Naive B cell (primary cell): ENCODE measurements around the gene CD200. TPM values are rescaled to one million over a fixed set of nuclear protein-coding genes. Genes with fewer than 3 reads are reported as not detected.

Source experiments
- ATAC-seq, 2 donors: fragments of 150-1000 bp; cut with Tn5 transposase; 2 replicates each; pipeline ENCODE4 v1.10.0; 2021; ENCODE audit warnings: low read depth in 2 of 2, mild to moderate bottlenecking in 2 of 2, moderate library complexity in 2 of 2
- DNase-seq: peaks from one replicate; pipeline ENCODE4 v3.0.0; 2022
- H3K27ac Mint-ChIP-seq, 6 donors: one replicate each; pipeline ENCODE4 v1.8.0; 2020 to 2022; ENCODE audit warnings: mild to moderate bottlenecking in 6 of 6, mixed read lengths in 6 of 6, moderate library complexity in 5 of 6, inconsistent platforms in 2 of 6
- H3K27me3 Mint-ChIP-seq, 3 donors: one replicate each; pipeline ENCODE4 v1.8.0; 2021 to 2022; ENCODE audit warnings: mixed read lengths in 3 of 3, mild to moderate bottlenecking in 1 of 3
- H3K36me3 Mint-ChIP-seq, 2 donors: one replicate each; pipeline ENCODE4 v1.8.0; 2020 to 2022; ENCODE audit warnings: mixed read lengths in 2 of 2, inconsistent platforms in 1 of 2, mild to moderate bottlenecking in 1 of 2
- H3K4me1 Mint-ChIP-seq, 3 donors: one replicate each; pipeline ENCODE4 v1.8.0; 2020 to 2022; ENCODE audit warnings: mixed read lengths in 3 of 3, inconsistent platforms in 1 of 3, mild to moderate bottlenecking in 1 of 3, moderate library complexity in 1 of 3
- H3K4me3 Mint-ChIP-seq, 8 donors: one replicate each; pipeline ENCODE4 v1.8.0; 2020 to 2022; ENCODE audit warnings: mild to moderate bottlenecking in 8 of 8, mixed read lengths in 8 of 8, moderate library complexity in 8 of 8, inconsistent platforms in 2 of 8
- H3K9me3 Mint-ChIP-seq, 7 donors: one replicate each; pipeline ENCODE4 v1.8.0; 2020 to 2022; ENCODE audit warnings: mixed read lengths in 7 of 7, mild to moderate bottlenecking in 5 of 7, inconsistent platforms in 2 of 7, moderate library complexity in 1 of 7
- polyA plus RNA-seq, 6 donors: library from polyadenylated mRNA; unstranded; fragments of 300-500 nt; fragmentation: Illumina TruSeq; gene quantifications; one replicate each; pipeline ENCODE4 v1.2.3, GENCODE V29; 2021; ENCODE audit warnings: low read depth in 6 of 6

CD200 gene
- 100 to 1,000 TPM; 102 to 329 (median 161) TPM for polyA plus RNA-seq

DNA sequence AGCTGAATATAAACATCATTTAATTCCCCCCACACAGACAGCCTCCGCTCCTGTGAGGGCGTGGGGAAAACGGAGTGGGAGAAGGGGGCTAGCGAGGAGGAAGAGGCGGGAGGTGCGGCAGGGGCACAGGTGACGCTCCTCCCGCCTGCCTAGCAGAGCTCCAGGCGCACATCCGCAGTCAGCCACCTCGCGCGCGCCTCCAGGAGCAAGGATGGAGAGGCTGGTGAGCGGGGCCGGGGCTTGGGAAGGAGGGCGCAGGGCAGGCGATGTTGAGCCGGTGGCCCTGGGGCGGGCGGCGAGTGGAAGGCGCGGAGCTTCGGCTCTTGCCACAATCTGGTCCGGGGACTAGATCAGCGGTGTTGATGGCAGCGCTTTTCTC is at the start of gene CD200:
CD200 (plus strand) TSS at position 155 of the 379 bp plus-strand sequence; CDS start at position 212, 57 bp downstream.
- ATAC-seq, result peak; percentile 74
- Mint-ChIP-seq H3K36me3 (peaks cover 7 to 23% of the 10 kb centered on the region in 2 donors), H3K9me3 (no peaks in the 10 kb centered on the region), H3K4me3 (peak within 1 kb of the TSS; percentile 95 to 99 (median 98)), H3K27me3 (no peaks in the 10 kb centered on the region), H3K27ac (peak within 1 kb of the TSS; percentile 93 to 97 (median 95)), H3K4me1 (peaks cover 37 to 53% (median 52%) of the 10 kb centered on the region in 3 donors)
- DNase-seq, result peak; percentile 47

DNA sequence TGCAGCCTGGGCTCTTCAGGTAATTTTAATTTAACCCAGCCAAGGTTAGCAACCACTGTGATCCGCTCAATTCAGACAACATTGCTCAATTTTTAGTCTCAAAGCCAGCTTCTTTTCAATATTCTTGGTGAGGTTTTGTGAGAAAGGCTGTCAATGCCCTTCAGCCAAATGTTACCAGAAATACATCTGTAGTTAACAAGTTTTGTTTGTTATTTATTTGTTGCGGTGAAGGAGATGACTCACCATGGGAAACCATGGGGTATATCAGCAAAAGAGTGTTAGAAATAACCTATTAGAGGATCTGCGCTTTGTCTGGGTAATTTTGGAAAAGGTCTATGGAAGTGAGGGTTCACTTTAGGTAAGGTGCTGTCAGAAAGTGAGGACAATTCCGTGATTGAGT is 43.9 kb upstream of the CD200 start:
- H3K4me1 Mint-ChIP-seq, result peaks cover 8 to 10% (median 9%) of the 10 kb centered on the region in 3 donors
- H3K27ac Mint-ChIP-seq, result no peak overlapping the region
- no peak overlapping the region for H3K4me3 Mint-ChIP-seq
- no peak for ATAC-seq
- peaks cover 0 to 8% (median 4%) of the 10 kb centered on the region in 7 donors for H3K9me3 Mint-ChIP-seq
- DNase-seq, result no peak
- H3K27me3 Mint-ChIP-seq, result no peaks in the 10 kb centered on the region
- no peaks in the 10 kb centered on the region for H3K36me3 Mint-ChIP-seq

DNA sequence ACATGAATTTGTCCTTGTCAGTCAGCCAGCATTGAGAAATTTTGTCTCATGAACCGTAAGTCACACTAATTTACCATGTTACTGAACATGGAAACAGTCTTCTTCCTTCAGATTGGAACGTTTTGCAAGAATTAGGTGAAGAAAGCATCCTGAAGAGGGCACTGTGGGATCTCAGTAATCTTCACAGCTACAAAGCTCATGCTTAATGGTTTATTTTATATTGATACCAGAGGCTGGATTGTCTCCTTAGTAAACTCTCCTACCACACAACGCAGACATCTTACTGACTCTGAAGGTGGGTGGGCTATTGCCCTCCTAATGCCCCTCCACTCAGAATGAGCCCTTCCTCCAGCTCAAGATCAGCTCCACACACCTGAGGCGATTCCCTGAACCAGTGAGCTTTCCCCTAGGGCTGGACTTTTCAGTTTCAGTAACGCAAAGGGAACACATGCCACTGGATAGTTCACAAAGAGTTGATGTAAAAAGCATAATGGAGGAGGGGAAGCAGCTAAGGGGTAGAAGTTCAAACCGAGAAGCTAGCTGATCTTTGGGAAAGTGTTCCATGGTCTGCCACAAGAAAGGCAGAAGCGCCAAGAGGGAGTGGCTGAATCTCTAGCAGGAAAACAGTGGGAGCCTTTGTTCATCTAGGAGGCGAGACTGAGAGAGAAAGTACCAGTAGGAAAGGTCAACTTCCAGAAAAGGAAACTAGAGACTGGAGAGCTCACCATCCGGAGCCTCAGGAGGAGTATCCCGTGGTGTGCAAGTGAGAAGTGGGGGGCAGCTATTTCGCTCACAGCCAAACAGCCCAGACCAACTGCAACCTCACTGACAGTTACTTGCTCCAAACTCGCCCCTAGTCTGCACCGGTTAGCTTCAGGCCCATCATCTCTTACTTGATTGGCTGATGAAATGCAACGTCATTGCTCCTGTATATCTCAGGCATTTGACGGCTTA is 39.3 kb upstream of the CD200 start, which contains the start of gene SLC9C1:
SLC9C1 (minus strand) TSS at position 849 of the 954 bp plus-strand sequence. CDS start 7,425 bp downstream, outside the sequence.
- Mint-ChIP-seq H3K27me3 (no peaks in the 10 kb centered on the region), H3K36me3 (no peaks in the 10 kb centered on the region), H3K9me3 (peaks cover 0 to 8% (median 4%) of the 10 kb centered on the region in 7 donors)

GRCh38 chr3:112297714-112298113 is 35.2 kb upstream of the CD200 start:
- Mint-ChIP-seq H3K27ac (peak overlapping the region; percentile 36 to 85 (median 72)), H3K27me3 (no peaks in the 10 kb centered on the region), H3K36me3 (no peaks in the 10 kb centered on the region), H3K9me3 (peaks cover 0 to 2% (median 0%) of the 10 kb centered on the region in 7 donors), H3K4me1 (peaks cover 26 to 51% (median 49%) of the 10 kb centered on the region in 3 donors), H3K4me3 (peak overlapping the region; percentile 38 to 87 (median 70))
- peak; percentile 59 to 63 for ATAC-seq
- peak; percentile 35 for DNase-seq

More for the DNA sequence above, 39.3 kb upstream of the CD200 start, which contains the start of gene SLC9C1:
- H3K27ac Mint-ChIP-seq, result peak within 1 kb of the TSS; percentile 65 to 96 (median 81)
- peaks cover 24 to 43% (median 43%) of the 10 kb centered on the region in 3 donors for H3K4me1 Mint-ChIP-seq
- H3K4me3 Mint-ChIP-seq, result peak within 1 kb of the TSS; percentile 74 to 94 (median 88)
- DNase-seq (peak; percentile 51), ATAC-seq (peak; percentile 73 to 74)

DNA sequence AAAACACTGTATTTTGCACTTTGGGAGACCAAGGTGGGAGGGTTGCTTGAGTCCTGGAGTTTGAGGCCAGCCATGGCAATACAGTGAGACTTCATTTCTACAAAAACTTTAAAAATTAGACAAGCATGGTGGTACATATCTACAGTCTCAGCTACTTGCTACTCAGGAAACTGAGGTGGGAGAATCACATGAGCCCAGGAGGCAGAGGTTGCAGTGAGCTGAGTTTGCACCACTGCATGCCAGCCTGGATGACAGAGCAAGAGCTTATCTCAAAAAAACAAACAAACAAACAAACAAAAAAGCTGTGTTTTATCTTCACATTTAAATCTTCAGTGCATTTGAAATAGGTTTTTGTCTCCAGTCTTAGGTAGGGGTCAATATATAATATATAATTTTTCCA is 34.2 kb upstream of the CD200 start:
- no peaks in the 10 kb centered on the region for H3K27me3 Mint-ChIP-seq
- peaks cover 19 to 43% (median 43%) of the 10 kb centered on the region in 3 donors for H3K4me1 Mint-ChIP-seq
- DNase-seq (no peak), ATAC-seq (no peak)
- peaks cover 0 to 2% (median 0%) of the 10 kb centered on the region in 7 donors for H3K9me3 Mint-ChIP-seq
- H3K4me3 Mint-ChIP-seq, result peak overlapping the region in 4 of 8 donors; percentile 37 to 87 (median 70)
- H3K27ac Mint-ChIP-seq, result peak overlapping the region in 3 of 6 donors; percentile 13 to 42 (median 36)
- no peaks in the 10 kb centered on the region for H3K36me3 Mint-ChIP-seq

GRCh38 chr3:112302150-112302830 is 30.7 kb upstream of the CD200 start:
- peak overlapping the region in 2 of 6 donors; percentile 6 to 35 for H3K27ac Mint-ChIP-seq
- no peak for ATAC-seq
- H3K4me3 Mint-ChIP-seq, result peak overlapping the region in 3 of 8 donors; percentile 12 to 48 (median 25)
- H3K9me3 Mint-ChIP-seq, result no peaks in the 10 kb centered on the region
- DNase-seq, result no peak
- H3K27me3 Mint-ChIP-seq, result no peaks in the 10 kb centered on the region
- peaks cover 14 to 22% (median 19%) of the 10 kb centered on the region in 3 donors for H3K4me1 Mint-ChIP-seq
- H3K36me3 Mint-ChIP-seq, result no peaks in the 10 kb centered on the region

DNA sequence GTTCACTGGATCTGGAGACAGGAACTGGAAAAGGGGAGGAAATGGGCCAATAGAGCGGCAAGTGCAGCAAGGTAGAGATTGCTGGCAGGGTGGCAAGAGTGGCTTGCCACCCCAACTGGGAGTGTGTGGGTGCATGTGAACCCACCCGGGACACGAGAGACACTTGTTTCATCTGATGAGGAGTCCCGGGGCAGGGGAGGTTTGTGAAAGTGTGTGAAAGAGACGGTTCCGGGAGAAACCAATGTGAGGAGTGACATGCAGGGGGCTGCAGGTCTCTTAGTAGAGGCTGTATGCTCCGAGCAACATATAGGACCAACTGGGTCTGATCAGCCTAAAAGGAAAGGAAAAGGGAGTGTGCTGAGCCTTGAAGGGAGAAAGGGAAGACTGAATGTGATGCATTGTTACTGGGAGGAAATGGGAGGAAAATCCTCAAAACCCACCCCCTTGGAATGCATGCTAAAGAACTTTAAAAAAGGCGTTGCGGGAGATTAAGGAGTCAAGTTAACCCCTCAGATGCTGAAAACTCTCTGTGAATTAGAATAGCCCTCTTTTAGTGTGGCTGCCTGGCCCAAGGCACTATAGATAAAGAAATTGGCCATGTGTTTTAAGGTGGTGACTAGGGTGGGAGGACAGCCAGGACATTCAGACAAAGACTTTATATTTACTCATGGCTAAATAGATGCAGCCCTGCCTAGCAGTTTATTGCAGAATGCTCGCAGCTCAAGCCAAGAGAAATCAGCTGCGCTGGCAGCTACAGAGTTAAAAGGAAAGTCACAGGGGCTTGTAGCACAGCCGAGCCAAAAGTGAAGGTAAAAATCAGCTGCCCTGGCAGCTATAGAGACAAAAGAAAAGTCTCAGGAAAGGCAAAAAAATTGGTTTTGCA is 29.8 kb upstream of the CD200 start:
- ATAC-seq, result peak; percentile 18 to 33
- H3K36me3 Mint-ChIP-seq, result no peaks in the 10 kb centered on the region
- no peak for DNase-seq
- no peak overlapping the region for H3K4me3 Mint-ChIP-seq
- H3K27ac Mint-ChIP-seq, result no peak overlapping the region
- H3K9me3 Mint-ChIP-seq, result no peaks in the 10 kb centered on the region
- no peaks in the 10 kb centered on the region for H3K27me3 Mint-ChIP-seq
- peaks cover 7 to 13% (median 12%) of the 10 kb centered on the region in 3 donors for H3K4me1 Mint-ChIP-seq

GRCh38 chr3:112303764-112304325 is 29.1 kb upstream of the CD200 start:
- DNase-seq (peak; percentile 69), ATAC-seq (peak; percentile 88 to 90)
- Mint-ChIP-seq H3K36me3 (no peaks in the 10 kb centered on the region), H3K27me3 (no peaks in the 10 kb centered on the region), H3K9me3 (no peaks in the 10 kb centered on the region), H3K27ac (no peak overlapping the region), H3K4me1 (peaks cover 0 to 6% (median 5%) of the 10 kb centered on the region in 3 donors), H3K4me3 (no peak overlapping the region)

GRCh38 chr3:112304611-112305010 is 28.3 kb upstream of the CD200 start:
- Mint-ChIP-seq H3K4me3 (no peak overlapping the region), H3K27ac (no peak overlapping the region), H3K9me3 (no peaks in the 10 kb centered on the region), H3K4me1 (peaks cover 0 to 6% (median 0%) of the 10 kb centered on the region in 3 donors), H3K36me3 (no peaks in the 10 kb centered on the region), H3K27me3 (no peaks in the 10 kb centered on the region)
- no peak for DNase-seq
- no peak for ATAC-seq

- no peak for ATAC-seq
- Mint-ChIP-seq H3K4me1 (no peaks in the 10 kb centered on the region), H3K27me3 (no peaks in the 10 kb centered on the region), H3K9me3 (no peaks in the 10 kb centered on the region), H3K4me3 (no peak overlapping the region), H3K27ac (no peak overlapping the region), H3K36me3 (no peaks in the 10 kb centered on the region)
- no peak for DNase-seq
Observed at GRCh38 chr3:112306825-112307224, 26.1 kb upstream of the CD200 start.

DNA sequence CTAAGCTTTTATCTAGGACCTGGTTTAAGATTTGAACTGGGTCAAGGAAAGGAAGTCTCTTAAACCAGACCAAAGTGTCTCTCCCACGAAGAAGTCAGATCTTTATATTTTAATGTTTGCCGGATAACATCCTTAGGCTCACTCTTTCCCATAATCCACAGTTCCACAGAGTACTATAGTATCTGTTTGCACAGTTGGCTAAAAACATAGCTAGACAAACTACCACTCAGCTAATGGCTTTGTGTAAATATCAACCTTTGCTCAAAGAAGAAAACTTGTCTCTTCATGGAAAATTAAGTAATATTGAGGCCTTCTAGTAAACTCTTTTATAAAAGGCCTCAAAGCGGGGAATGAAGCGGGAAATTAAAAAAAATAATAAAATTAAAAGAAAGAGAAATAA is 25.4 kb upstream of the CD200 start:
- ATAC-seq (no peak), DNase-seq (no peak)
- Mint-ChIP-seq H3K27ac (peak overlapping the region in 1 of 6 donors; percentile 63), H3K4me1 (no peaks in the 10 kb centered on the region), H3K9me3 (no peaks in the 10 kb centered on the region), H3K36me3 (no peaks in the 10 kb centered on the region), H3K27me3 (no peaks in the 10 kb centered on the region), H3K4me3 (no peak overlapping the region)

DNA sequence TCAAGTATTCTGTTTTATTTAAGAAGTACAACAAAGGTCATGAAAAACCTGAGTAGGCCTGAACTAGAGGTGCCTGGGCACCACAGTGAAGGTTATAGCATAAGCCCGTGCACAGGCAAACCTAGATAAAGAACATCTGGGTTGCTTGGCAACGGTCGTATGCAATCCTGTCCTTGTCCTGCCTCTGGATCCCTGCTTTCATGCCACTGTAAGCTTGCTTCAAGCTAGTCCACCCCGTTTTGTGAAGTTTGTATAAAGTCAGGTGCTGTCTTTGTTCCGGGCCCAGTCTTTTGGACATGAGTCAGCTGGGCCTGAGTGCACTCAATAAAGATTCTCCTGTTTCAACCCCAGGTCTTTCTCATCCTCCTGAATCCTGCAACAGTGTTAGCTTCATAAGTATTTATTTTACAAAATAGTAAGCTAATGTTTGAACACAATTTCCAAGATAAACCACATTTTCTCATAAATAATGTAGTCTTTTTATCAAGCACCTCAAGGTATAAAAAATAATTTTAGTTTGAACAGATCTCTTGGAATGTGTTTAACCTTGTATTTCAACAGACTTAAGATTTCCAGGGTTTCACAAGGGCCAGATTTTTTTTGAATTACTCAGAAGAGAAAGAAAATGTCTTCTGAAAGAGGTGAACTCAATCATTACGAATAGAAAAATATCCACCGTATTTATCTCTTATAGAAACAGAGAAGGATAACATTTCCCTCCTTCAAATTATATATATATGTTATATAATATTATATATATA is 24.6 kb upstream of the CD200 start:
- DNase-seq (no peak), ATAC-seq (no peak)
- H3K9me3 Mint-ChIP-seq, result no peaks in the 10 kb centered on the region
- H3K36me3 Mint-ChIP-seq, result no peaks in the 10 kb centered on the region
- no peaks in the 10 kb centered on the region for H3K4me1 Mint-ChIP-seq
- H3K4me3 Mint-ChIP-seq, result no peak overlapping the region
- peak overlapping the region in 1 of 6 donors; percentile 8 for H3K27ac Mint-ChIP-seq
- H3K27me3 Mint-ChIP-seq, result no peaks in the 10 kb centered on the region
